OCI-LY7 (cell line): ENCODE measurements around the gene PPT1. TPM values are rescaled to one million over a fixed set of nuclear protein-coding genes. Genes with fewer than 3 reads are reported as not detected.

ENCODE experiments used
- BruUV-seq: library from RNA; stranded (reverse); fragments of 400-500 nt; replicated peaks from 2 replicates; lab custom pipeline; 2021; lab: Mats Ljungman, UMichigan
- CTCF ChIA-PET: fragments of 300-600 bp; sonication (Branson Sonifier 250); formaldehyde crosslinking; loops from one replicate; lab custom pipeline; 2022; ENCODE audit warnings: antibody characterized with exemption; ENCODE audit not compliant: unreplicated experiment; lab: Charles Lee
- POLR2A ChIA-PET: fragments of 300-600 bp; sonication (Branson Sonifier 250); formaldehyde crosslinking; loops from one replicate; lab custom pipeline; 2022; ENCODE audit warnings: antibody characterized with exemption; lab: Charles Lee
- DNase-seq: peaks from one replicate; pipeline ENCODE4 v3.0.0-alpha.2; 2015; ENCODE audit warnings: low spot score
- H2AFZ ChIP-seq: fragments of 200-600 bp; sonication (generic), shearing (Covaris generic); 2 replicates; pipeline ENCODE4 v1.6.1; 2014; ENCODE audit warnings: mild to moderate bottlenecking, antibody characterized with exemption, low read length, moderate library complexity
- H3K27ac ChIP-seq: fragments of 200-600 bp; sonication (generic); 2 replicates; pipeline ENCODE4 v1.5.1; 2014; ENCODE audit warnings: mixed run types, low read depth, mild to moderate bottlenecking, moderate library complexity, low read length, inconsistent platforms; ENCODE audit not compliant: poor library complexity, severe bottlenecking
- H3K36me3 ChIP-seq: fragments of 200-600 bp; sonication (generic); 2 replicates; pipeline ENCODE4 v1.6.1; 2014; ENCODE audit warnings: mild to moderate bottlenecking, antibody characterized with exemption, low read length, moderate library complexity, mixed read lengths; ENCODE audit not compliant: insufficient read depth
- H3K4me1 ChIP-seq: fragments of 200-600 bp; sonication (generic); 2 replicates; pipeline ENCODE4 v1.5.1; 2014; ENCODE audit warnings: mild to moderate bottlenecking, low read length; ENCODE audit not compliant: insufficient read depth, poor library complexity, severe bottlenecking
- H3K4me2 ChIP-seq: fragments of 200-600 bp; sonication (generic); 2 replicates; pipeline ENCODE4 v1.6.1; 2014; ENCODE audit warnings: mild to moderate bottlenecking, low read length
- H3K4me3 ChIP-seq: fragments of 200-600 bp; sonication (generic); 2 replicates; pipeline ENCODE4 v1.5.1; 2014; ENCODE audit warnings: mild to moderate bottlenecking, low read depth, low read length; ENCODE audit not compliant: poor library complexity, severe bottlenecking
- H3K79me2 ChIP-seq: fragments of 200-600 bp; sonication (generic); 2 replicates; pipeline ENCODE4 v1.6.1; 2016; ENCODE audit warnings: low read depth, mild to moderate bottlenecking, low read length, moderate library complexity, mixed read lengths; ENCODE audit not compliant: insufficient read depth
- H3K9me2 ChIP-seq: fragments of 200-600 bp; sonication (generic); 2 replicates; pipeline ENCODE4 v1.6.1; 2016; ENCODE audit warnings: mild to moderate bottlenecking, low read length, mixed read lengths; ENCODE audit not compliant: insufficient read depth
- H3K9me3 ChIP-seq: fragments of 200-600 bp; sonication (generic); 2 replicates; pipeline ENCODE4 v1.6.1; 2014; ENCODE audit warnings: mild to moderate bottlenecking, mixed run types, low read length, mixed read lengths
- H4K20me1 ChIP-seq: fragments of 200-600 bp; sonication (generic); 2 replicates; pipeline ENCODE4 v1.6.1; 2014; ENCODE audit warnings: mild to moderate bottlenecking, antibody characterized with exemption, low read length, moderate library complexity, mixed read lengths; ENCODE audit not compliant: insufficient read depth
- EZH2phosphoT487 ChIP-seq: fragments of 200-600 bp; sonication (generic); IDR thresholded peaks from 2 replicates; pipeline ENCODE4 v1.6.1; 2018; ENCODE audit warnings: low read depth, borderline replicate concordance, mild to moderate bottlenecking, mixed run types, antibody characterized with exemption, low read length, moderate library complexity, mixed read lengths
- intact Hi-C: fragments of 100-400 bp; cut with micrococcal nuclease; formaldehyde crosslinking; loops from one replicate; pipeline ENCODE4 v1.10.0; 2022; ENCODE audit not compliant: unreplicated experiment
- total RNA-seq, 2 experiments: library from RNA; depleted of rRNA in 1 of 2; stranded (reverse); fragments of >200 nt in 1 of 2; shearing (Covaris generic) in 1 of 2; gene quantifications; 2 replicates each; pipeline ENCODE4 v1.2.3, GENCODE V29; 2014 to 2022
- TF ChIP-seq, protein P1 (sequence below): fragments of 200-600 bp; sonication (generic); conservative IDR thresholded peaks from 2 replicates; pipeline ENCODE4 v1.5.1; 2014; ENCODE audit warnings: mild to moderate bottlenecking, antibody characterized with exemption, low read length, moderate library complexity, mixed read lengths

The PPT1 gene
- total RNA-seq, 2 experiments from 2014 or later: 55.9 to 66.5 TPM

DNA sequence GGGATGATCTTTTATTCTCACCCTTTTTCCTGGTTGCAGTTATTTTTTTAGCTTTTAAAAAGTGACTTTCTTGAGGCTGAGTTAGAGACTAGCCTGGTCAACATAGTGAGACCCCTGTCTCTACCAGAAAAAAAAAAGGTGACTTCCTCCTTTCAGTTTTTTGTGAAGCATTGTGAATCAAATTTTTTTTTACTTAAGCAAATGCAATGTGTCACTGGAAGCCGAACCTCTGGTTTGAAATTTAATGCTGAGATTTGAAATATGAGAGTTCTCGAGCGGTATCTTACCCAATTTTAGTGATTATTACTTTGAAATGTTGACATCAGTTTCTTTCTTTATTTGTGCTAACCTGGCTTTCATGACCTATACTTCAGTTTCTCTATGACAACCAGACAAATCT lies 52.9 kb downstream of the PPT1 start:
- Histone ChIP-seq H3K9me3 (no peaks in the 10 kb centered on the region), H3K9me2 (no peaks in the 10 kb centered on the region), H3K4me1 (peaks cover 41% of the 10 kb centered on the region), H2AFZ (no peak overlapping the region), H3K79me2 (peaks cover 84% of the 10 kb centered on the region), H3K27ac (peak overlapping the region; percentile 12), H3K36me3 (peaks cover 66% of the 10 kb centered on the region), H3K4me2 (peak overlapping the region; percentile 99), H3K4me3 (peak overlapping the region; percentile 12), H4K20me1 (peaks cover 24% of the 10 kb centered on the region; the same call in 1 of the 2 replicates)
- POLR2A ChIA-PET: interaction anchor here (1.2 to 2.8 kb wide), 2 partner anchors 13 to 16 kb away, joined by 6 to 13 read pairs; no protein-coding TSS in a partner anchor
- intact Hi-C loops: no loop called here
- TF ChIP-seq, protein P1, sequence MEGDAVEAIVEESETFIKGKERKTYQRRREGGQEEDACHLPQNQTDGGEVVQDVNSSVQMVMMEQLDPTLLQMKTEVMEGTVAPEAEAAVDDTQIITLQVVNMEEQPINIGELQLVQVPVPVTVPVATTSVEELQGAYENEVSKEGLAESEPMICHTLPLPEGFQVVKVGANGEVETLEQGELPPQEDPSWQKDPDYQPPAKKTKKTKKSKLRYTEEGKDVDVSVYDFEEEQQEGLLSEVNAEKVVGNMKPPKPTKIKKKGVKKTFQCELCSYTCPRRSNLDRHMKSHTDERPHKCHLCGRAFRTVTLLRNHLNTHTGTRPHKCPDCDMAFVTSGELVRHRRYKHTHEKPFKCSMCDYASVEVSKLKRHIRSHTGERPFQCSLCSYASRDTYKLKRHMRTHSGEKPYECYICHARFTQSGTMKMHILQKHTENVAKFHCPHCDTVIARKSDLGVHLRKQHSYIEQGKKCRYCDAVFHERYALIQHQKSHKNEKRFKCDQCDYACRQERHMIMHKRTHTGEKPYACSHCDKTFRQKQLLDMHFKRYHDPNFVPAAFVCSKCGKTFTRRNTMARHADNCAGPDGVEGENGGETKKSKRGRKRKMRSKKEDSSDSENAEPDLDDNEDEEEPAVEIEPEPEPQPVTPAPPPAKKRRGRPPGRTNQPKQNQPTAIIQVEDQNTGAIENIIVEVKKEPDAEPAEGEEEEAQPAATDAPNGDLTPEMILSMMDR: no peak
- no peak for TF ChIP-seq EZH2phosphoT487
- CTCF ChIA-PET: interaction anchor here (0.7 kb wide), 1 partner anchor 14 kb away, joined by 3 read pairs; no protein-coding TSS in a partner anchor
- DNase-seq: peak; percentile 22
- BruUV-seq: no TSS peak

DNA sequence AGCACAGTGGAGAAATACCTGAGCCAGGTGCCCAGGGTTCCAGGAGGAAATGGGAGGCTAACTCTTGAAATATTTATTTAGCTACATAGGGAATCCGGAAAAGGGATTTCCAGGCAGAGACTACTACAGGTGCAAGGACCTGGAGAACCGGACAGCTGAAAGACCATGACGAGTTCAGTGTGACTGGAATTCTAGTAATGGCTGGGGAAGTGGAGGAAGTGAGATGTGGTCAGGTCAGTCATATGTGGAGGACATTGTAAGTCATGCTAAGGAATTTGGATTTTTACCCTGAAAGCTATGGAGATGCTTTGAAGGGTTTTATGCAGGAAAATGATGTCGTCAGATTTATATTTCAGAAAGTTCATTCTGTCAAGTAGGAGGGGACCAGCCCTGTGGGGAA lies 54.7 kb downstream of the PPT1 start:
- Histone ChIP-seq H3K4me3 (peak overlapping the region; percentile 96), H3K79me2 (peaks cover 67% of the 10 kb centered on the region), H3K9me2 (no peaks in the 10 kb centered on the region), H3K9me3 (no peaks in the 10 kb centered on the region), H3K4me2 (peak overlapping the region; percentile 99), H4K20me1 (peaks cover 24% of the 10 kb centered on the region; the same call in 1 of the 2 replicates), H3K36me3 (peaks cover 52% of the 10 kb centered on the region), H3K4me1 (peaks cover 51% of the 10 kb centered on the region), H3K27ac (no peak overlapping the region), H2AFZ (no peak overlapping the region)
- ChIA-PET POLR2A (interaction anchor here (0.6 to 0.9 kb wide), 3 partner anchors 10 to 71 kb away, joined by 3 to 5 read pairs (median 4); no protein-coding TSS in a partner anchor), CTCF (no interaction called here)
- no TSS peak for BruUV-seq
- no peak for TF ChIP-seq EZH2phosphoT487
- TF ChIP-seq, protein P1: no peak
- DNase-seq: no peak
- intact Hi-C loops: no loop called here

DNA sequence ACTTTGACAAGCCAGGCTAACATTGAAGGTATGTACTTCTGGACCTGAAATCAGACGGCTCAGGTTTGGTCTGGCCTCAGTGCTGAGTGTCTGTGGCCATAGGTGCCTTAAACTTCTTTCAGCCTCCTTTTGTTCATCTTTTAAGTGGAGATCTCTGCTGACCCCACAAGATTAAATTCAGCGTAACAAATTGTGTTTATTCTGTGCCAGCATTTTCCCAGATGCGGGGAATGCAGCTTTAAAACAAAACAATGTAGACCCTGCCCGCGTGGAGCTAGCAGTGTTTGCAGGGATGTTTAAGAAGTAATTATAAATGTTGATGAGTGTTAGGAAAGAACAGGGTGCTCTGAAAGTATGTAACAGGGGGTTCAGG lies 55.6 kb downstream of the PPT1 start:
- Histone ChIP-seq H4K20me1 (peaks cover 21% of the 10 kb centered on the region; the same call in 1 of the 2 replicates), H3K4me2 (peak overlapping the region; percentile 99), H2AFZ (no peak overlapping the region), H3K4me3 (peak overlapping the region; percentile 96), H3K4me1 (peaks cover 49% of the 10 kb centered on the region), H3K79me2 (peaks cover 58% of the 10 kb centered on the region), H3K9me3 (no peaks in the 10 kb centered on the region), H3K36me3 (peaks cover 45% of the 10 kb centered on the region), H3K9me2 (no peaks in the 10 kb centered on the region), H3K27ac (peak overlapping the region; percentile 69)
- DNase-seq: peak; percentile 28
- ChIA-PET CTCF (no interaction called here), POLR2A (interaction anchor here (0.7 kb wide), 1 partner anchor 21 kb away, joined by 3 read pairs; no protein-coding TSS in a partner anchor)
- TF ChIP-seq, protein P1: no peak
- TF ChIP-seq EZH2phosphoT487: no peak
- intact Hi-C loops: no loop called here
- no TSS peak for BruUV-seq
